Muscle of back (tissue), 11 donors: Measurements from ENCODE around the gene FAF1. TPM values are rescaled to one million over a fixed set of nuclear protein-coding genes. Genes with fewer than 3 reads are reported as not detected.
"Not testable (repeated sequence)": the region's sequence is repeated elsewhere in the genome, so short reads cannot be mapped to it uniquely, and the experiment has no call there.

Experiments
- DNase-seq, 3 donors: peaks; one replicate each; pipeline versions ENCODE4 v3.0.0 to v3.0.0-alpha.2; 2013
- polyA plus RNA-seq, 10 donors: library from polyadenylated mRNA; unstranded; fragments of 120-200 nt; gene quantifications; one replicate each; pipeline ENCODE4 v1.2.1, GENCODE V29; 2013; ENCODE audit not compliant: insufficient read length in 10 of 10

The FAF1 gene
- polyA plus RNA-seq, 10 donors: 38.6 to 59.4 (median 46.2) TPM

DNA sequence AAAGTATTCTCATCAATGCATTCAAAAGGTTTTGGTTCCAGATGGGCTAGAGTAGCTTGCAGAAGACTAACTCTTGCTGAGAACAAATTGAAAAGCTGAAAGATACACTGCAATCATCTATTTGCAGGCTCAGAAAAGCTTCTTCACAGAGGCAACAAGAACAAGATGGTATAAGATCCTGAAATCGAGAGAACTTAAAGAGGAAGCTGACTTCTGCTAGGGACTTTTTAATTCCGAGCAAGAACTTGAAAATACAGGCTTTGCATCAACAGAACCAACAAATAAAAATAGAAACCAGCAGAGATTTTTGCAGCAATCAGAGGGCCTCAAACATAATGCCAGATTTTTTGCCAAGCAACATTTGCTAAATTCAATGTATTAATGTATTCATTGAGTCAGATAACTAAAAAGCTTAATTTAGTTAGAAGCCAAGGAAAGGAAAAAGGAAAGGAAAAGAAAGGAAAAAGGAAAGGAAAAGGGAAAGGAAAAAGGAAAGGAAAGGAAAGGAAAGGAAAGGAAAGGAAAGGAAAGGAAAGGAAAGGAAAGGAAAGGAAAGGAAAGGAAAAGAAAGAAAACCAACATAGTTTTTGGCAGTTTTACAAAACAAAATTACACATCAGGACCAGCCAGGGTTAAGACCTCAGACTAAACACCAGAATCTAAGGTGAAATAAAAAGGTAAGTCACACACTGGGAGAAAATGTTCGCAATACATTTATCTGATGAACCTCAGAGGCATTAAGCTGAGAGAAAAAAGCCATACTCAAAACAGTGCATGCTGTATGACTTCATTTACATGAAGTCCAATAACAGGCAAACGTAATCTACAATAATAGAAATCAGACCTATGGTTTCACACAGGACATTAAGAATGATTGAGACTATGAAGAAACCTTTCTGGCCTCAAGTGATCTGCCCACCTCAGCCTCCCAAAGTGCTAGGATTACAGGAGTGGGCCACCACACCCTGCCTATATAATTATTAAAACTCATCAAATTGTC lies 42.6 kb downstream of the FAF1 start:
- DNase-seq: no peak

DNA sequence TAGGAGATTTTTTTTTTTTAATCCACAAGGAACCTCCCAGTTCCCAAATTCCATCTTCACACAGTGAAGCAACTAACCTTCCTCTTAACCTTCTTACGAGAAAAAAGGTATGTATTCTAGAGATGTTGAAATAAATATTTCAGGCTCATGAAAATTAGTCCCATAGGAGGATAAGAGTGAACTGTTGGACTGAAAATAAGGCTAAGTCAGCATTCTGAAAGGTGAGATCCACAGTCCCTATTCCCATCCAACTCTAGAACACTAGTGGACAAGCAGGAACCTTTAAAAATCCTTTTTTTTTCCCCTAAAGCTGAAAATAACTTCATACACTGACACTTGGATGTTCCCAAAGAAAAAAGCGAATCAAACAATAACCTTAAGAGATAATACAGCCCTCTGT lies 44.4 kb downstream of the FAF1 start:
- DNase-seq: no peak

DNA sequence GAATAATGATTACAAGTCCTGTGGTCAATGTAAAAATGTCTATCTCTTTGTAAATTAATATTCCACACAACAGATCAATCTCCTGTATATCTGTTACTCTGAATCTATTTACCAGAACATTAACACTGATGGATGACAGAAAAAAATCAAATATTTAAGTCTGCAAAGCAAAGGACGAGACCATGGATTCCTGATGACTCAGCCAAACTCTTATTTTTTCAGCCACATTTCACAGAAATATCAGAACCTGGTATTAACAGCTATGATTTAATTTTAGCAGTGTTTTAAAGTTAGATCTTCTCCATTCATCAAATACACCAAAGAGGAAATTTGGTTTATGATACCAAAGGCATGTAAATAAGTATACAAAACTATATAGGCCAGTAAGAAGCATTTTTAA lies 46.1 kb downstream of the FAF1 start:
- no peak for DNase-seq

DNA sequence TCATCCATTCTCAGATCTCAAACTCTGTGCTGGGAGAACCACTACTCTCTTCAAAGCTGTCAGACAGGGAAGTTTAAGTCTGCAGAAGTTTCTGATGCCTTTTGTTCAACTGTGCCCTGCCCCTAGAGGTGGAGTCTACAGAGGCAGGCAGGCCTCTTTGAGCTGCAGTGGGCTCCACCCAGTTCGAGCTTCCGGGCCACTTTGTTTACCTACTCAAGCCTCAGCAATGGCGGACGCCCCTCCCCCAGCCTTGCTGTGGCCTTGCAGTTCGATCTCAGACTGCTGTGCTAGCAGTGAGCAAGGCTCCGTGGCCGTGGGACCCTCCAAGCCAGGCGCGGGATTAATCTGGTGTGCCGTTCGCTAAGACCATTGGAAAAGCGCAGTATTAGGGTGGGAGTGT lies 49.7 kb downstream of the FAF1 start:
- DNase-seq: not testable (repeated sequence)

DNA sequence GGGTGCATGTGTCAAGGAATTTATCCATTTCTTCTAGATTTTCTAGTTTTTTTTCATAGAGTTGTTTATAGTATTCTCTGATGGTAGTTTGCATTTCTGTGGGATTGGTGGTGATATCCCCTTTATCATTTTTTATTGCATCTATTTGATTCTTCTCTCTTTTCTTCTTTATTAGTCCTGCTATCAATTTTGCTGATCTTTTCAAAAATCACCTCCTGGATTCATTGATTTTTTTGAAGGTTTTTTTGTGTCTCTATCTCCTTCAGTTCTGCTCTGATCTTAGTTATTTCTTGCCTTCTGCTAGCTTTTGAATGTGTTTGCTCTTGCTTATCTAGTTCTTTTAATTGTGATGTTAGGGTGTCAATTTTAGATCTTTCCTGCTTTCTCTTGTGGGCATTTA lies 52.5 kb downstream of the FAF1 start:
- DNase-seq: not testable (repeated sequence)

DNA sequence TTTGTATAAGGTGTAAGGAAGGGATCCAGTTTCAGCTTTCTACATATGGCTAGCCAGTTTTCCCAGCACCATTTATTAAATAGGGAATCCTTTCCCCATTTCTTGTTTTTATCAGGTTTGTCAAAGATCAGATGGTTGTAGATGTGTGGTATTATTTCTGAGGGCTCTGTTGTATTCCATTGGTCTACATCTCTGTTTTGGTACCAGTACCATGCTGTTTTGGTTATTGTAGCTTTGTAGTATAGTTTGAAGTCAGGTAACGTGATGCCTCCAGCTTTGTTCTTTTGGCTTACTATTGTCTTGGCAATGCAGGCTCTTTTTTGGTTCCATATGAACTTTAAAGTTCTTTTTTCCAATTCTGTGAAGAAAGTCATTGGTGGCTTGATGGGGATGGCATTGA lies 54.0 kb downstream of the FAF1 start:
- not testable (repeated sequence) for DNase-seq

DNA sequence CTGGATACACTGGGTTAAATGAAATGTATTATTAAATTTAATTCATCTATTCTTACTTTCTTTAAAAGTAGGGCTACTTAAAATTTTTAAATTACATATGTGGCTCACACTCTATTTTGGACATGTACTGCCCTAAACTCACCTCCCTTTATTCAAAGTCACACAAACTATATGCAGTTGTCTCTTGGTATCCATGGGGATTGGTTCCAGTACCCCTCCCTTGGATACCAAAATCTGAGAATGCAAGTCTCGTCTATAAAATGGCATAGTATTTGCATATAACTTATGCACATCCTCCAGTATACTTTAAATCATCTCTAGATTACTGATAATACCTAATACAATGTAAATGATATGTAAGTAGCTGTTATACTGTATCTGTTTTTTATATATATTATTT lies 57.6 kb downstream of the FAF1 start:
- DNase-seq: no peak

DNA sequence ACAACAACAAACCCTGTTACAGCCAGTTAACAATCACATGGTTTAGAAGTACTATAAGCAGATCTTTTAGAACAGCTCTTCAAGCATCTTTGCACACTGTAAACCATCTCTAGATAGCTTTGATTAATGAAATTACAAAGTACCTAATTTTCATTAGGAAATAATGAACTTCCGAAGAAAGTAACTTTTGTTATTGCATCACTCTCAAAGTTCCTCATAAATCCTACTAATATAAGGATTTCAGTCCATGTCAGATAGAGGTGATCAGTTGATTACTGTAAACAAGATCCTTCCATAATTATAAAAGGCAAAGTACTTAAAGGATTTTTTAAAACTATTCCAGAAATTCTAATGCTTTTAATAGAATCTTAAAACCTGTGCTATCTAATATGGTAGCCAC lies 58.2 kb downstream of the FAF1 start:
- no peak for DNase-seq

DNA sequence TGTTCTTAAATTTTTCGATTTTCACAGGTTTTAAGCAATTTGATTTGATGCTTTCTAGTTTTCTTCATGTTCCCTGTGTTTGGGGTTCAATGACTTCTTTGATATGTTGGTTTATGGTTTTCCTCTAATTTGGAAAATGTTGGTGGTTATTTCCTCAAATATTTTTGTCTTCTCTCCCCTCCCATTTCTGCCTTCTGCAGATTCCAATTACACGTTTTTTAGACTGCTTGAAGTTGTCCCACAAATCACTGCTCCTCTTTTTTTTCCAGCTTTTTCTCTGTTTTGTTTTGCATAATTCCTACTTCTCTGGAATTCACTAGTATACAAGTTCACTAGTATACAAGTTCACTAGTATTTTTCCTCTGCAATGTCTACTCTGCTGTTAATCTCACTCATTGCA lies 61.3 kb downstream of the FAF1 start:
- DNase-seq: no peak

DNA sequence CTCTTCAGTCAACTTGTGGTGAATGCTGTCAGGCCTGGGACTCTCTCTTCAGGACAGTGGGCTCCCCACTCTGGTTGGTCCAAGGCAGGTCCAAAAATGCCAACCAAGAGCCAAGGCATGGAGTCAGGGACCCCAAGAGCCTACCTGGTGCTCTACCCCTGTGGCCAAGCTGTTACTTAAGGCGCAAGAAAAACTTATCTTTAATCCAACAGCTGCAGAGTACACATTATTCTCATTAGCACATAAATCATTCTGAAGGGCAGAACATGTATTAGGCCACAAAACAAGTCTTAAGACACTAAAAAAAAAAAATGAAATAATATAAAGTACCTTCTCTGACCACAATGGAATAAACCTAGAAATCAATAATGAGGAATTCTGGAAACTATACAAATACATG lies 65.7 kb downstream of the FAF1 start:
- DNase-seq: no peak

DNA sequence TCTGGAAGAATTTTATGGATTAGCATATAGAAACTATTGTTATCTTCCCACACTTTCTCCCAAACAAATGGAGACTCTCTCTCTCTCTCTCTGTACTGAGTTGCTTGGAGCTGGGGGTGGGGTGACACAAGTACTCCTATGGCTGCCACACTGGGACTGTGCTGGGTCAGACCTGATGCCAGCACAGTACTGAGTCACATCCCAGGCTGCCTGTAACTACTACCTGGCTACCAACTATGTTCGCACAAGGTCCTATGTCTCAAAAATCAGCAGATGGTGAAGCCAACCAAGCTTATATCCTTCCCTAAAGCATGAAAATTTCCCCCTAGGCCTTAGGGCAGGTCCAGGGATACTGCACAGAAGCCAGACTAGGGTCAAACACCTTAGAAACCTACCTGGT lies 66.6 kb downstream of the FAF1 start:
- no peak for DNase-seq

DNA sequence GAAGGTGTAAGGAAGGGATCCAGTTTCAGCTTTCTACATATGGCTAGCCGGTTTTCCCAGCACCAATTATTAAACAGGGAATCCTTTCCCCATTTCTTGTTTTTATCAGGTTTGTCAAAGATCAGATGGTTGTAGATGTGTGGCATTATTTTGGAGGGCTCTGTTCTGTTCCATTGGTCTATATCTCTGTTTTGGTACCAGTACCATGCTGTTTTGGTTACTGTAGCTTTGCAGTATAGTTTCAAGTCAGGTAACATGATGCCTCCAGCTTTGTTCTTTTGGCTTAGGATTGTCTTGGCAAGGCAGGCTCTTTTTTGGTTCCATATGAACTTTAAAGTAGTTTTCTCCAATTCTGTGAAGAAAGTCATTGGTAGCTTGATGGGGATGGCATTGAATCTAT lies 72.5 kb downstream of the FAF1 start:
- DNase-seq: not testable (repeated sequence)

DNA sequence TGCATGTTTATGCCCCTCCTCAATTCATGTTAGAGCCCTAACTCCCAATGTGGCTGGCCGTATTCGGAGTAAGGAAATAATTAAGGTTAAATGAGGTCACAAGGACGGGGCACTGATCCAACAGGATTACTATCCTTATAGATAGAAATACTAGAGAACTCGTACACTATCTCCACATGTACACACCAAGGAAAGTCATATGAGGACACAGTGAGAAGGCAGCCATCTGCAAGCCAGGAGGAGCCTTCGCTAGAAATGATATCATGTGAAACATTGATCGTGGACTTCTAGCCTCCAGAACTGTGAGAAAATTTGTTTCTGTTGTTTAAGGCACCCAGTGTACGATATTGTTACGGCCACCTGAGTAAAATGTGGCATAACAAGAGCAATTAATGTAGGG lies 79.7 kb downstream of the FAF1 start:
- DNase-seq: no peak

DNA sequence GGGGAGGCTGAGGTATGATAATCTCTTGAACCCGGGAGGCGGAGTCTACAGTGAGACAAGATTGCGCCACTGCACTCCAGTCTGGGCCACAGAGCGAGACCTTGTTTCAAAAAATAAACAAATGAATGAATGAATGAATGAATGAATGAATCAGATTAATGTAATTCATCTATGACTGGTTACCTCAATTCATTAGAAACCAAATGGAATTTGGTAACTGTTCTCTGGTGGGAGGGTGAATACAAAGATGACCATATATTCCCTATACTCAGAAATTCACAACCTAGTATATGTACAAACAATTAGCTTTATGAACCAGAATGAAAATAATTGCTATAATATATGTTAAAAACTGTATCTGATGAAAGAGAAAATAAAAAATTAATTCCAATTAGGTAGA lies 80.9 kb downstream of the FAF1 start:
- DNase-seq: no peak

DNA sequence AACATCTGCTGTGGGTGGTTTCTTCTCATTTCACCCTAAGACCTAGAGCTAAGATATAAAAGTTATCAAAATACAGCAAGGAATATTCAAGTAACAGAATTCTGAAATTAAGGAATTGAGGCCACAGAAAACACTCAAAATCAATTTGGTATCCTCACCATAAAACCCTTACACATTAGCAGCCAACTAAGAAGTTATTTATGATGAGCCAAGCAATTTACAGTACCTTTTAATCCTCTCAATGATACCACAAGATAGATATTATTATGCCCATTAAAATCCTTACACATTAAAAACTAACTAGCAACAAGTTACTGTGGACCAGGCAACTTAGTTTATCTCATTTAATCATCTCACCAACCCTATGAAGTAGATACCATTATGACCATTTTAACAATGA lies 81.6 kb downstream of the FAF1 start:
- DNase-seq: no peak

DNA sequence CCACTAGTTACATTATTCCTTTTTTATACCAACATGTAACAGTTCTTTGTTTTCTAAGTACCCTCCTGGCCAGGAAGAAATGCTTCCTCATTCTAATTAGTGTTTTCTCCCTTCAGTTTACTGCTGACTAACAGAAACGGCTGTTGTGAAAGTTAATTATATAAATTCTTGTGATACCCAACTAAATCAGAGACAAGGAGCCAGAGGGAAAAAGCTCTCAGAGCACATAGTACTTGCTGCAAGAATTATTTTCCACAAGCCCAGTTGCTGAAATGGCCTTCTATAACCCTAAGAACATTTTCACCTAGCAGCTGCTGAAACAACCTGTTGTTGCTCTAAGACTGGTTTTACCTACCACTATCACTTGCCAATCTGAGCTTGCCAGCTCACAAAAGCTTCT lies 82.4 kb downstream of the FAF1 start:
- no peak for DNase-seq

DNA sequence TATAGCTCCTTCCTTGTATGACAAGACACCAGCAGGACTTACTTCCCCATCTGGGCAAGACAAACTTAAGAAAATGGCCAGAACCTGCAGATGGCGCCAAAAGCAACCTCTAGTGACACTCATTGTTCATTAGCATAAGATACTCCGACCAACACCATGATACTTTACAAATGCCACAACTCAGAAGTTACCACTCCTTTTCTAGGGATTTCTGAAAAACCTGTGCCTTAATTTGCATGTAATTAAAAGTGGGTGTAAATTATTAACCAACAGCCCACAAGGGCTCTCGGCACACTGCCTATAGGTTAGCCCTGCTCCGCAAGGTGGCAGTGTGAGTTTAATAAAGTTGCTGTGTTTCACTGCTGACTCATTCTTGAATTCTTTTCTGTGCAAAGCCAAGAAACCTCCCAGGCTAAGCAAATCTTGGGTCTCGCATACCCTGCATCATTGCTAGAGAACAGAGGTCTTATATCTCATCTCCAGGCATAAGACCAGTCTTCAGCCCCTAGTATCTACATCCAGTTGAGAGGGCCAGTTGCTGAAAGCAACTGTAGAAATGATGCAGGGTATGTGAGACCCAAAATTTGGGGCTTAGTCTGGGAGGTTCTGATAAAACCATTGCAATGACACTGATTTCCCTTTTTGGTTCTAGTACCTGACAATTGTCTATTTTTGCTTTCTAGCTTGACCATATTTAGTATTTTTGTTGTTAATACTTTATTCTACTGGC lies 86.4 kb downstream of the FAF1 start:
- DNase-seq: peak; percentile 19 to 29 (median 21)

DNA sequence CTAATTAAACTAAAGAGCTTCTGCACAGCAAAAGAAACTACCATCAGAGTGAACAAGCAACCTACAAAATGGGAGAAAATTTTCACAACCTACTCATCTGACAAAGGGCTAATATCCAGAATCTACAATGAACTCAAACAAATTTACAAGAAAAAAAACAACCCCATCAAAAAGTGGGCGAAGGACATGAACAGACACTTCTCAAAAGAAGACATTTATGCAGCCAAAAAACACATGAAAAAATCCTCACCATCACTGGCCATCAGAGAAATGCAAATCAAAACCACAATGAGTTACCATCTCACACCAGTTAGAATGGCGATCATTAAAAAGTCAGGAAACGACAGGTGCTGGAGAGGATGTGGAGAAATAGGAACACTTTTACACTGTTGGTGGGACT lies 95.2 kb downstream of the FAF1 start:
- not testable (repeated sequence) for DNase-seq

DNA sequence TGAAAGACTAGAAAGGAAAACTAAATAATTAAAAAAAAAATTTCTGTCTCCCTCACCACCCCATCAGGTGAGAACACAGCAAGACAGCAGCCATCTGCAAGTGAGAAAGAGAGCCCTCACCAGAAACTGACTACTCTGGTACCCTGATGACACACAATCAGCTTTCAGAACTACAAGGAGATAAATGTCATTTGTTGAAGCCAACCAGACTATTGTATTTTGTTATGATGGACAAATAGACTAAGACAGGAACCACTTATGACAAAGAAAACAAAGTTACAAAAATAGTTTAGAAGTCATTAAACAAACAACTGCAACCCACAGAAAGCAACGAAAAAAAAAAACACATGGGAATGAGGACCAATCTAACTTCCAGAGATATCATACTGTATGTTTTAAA lies 98.3 kb downstream of the FAF1 start:
- no peak for DNase-seq

DNA sequence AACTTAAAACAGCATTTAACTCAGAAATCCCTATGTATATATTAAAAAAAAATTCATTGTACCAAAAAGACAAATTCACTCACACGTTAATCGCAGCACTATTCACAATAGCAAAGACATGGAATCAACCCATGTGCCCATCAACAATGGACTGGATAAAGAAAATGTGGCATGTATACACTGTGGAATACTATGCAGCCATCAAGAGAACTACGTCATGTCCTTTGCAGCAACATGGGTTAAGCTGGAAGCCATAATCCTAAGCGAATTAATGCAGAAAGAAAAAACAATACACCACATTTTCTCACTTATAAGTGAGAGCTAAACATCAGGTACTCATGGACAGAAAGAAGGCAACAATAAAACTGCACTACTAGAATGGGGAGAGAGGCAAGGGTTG lies 99.4 kb downstream of the FAF1 start:
- DNase-seq: no peak

DNA sequence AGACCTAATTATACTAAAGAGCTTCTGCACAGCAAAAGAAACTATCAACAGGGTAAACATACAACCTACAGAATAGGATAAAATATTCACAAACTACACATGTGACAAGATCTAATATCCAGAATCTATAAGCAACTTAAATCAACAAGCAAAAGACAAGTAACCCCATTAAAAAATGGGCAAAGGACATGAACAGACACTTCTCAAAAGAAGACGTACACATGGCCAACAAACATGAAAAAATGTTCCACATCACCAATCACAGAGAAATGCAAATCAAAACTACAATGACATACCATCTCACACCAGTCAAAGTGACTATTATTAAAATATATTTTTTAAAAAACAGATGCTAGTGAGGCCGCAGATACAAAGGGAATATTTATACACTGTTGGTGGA lies 99.8 kb downstream of the FAF1 start:
- DNase-seq: no peak

DNA sequence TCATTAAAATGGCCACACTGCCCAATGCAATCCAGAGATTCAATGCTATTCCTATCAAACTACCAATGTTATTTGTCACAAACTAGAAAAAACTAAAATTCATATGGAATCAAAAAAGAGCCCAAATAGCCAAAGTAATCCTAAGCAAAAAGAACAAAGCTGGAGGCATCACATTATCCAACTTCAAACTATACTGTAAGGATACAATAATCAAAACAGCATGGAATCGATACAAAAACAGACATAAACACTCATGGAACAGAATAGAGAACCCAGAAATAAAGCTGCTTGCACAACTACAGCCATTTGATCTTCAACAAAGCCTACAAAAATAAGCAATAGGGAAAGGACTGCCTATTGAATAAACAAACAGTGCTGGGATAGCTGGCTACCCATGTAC lies 100.4 kb downstream of the FAF1 start:
- DNase-seq: no peak

DNA sequence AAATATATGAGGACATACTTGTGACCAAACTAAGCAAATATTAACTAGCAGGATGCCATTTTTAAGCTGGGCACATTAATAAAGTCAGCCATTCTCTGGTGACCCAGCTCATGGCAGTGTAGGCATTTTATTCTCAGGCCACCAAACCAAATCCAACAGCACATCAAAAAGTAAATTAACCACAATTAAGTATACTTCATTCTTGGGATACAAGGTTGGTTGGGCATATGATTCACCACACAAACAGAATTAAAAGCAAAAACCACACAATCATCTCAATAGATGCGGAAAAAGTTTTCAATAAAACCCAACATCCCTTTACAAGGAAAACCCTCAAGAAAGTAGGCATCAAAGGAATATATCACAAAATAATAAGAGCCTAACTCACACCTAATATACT lies 101.3 kb downstream of the FAF1 start:
- no peak for DNase-seq
